Muscle layer of duodenum (tissue), 2 donors: ENCODE data around the gene ICAM5.

Source experiments
- H3K27ac ChIP-seq: one replicate; pipeline ENCODE4 v1.7.0; 2013; ENCODE audit warnings: mild to moderate bottlenecking, low read length
- H3K27me3 ChIP-seq: one replicate; pipeline ENCODE4 v1.7.0; 2013; ENCODE audit warnings: low read depth, mild to moderate bottlenecking, control low read depth, low read length
- H3K36me3 ChIP-seq, 2 donors: one replicate each; pipeline ENCODE4 v1.7.0; 2013; ENCODE audit warnings: low read length in 2 of 2, control low read depth in 1 of 2, mild to moderate bottlenecking in 1 of 2; ENCODE audit not compliant: insufficient read depth in 2 of 2, control insufficient read depth in 1 of 2
- H3K4me1 ChIP-seq, 2 donors: one replicate each; pipeline ENCODE4 v1.7.0; 2013; ENCODE audit warnings: low read length in 2 of 2, mild to moderate bottlenecking in 2 of 2, control low read depth in 1 of 2, moderate library complexity in 1 of 2; ENCODE audit not compliant: insufficient read depth in 2 of 2, control insufficient read depth in 1 of 2
- H3K4me3 ChIP-seq, 2 donors: one replicate each; pipeline ENCODE4 v1.7.0; 2013; ENCODE audit warnings: low read length in 2 of 2, low read depth in 1 of 2, mild to moderate bottlenecking in 1 of 2
- H3K9me3 ChIP-seq, 2 donors: one replicate each; pipeline ENCODE4 v1.7.0; 2013; ENCODE audit warnings: low read length in 2 of 2, control low read depth in 1 of 2, mild to moderate bottlenecking in 1 of 2; ENCODE audit not compliant: control insufficient read depth in 1 of 2
- donor health status: healthy.

ICAM5 gene

GRCh38 chr19:10294368-10294697, 4.6 kb downstream of the ICAM5 start:
- no peaks in the 10 kb centered on the region for H3K36me3 ChIP-seq
- peaks cover 5 to 55% of the 10 kb centered on the region in 2 donors for H3K4me1 ChIP-seq
- H3K27me3 ChIP-seq = peaks cover 66% of the 10 kb centered on the region
- no peak overlapping the region for H3K4me3 ChIP-seq
- H3K9me3 ChIP-seq = no peaks in the 10 kb centered on the region
- no peak overlapping the region for H3K27ac ChIP-seq

GRCh38 chr19:10295305-10295846, 5.6 kb downstream of the ICAM5 start:
- Histone ChIP-seq H3K9me3 (no peaks in the 10 kb centered on the region), H3K27me3 (peaks cover 58% of the 10 kb centered on the region), H3K27ac (no peak overlapping the region), H3K36me3 (no peaks in the 10 kb centered on the region), H3K4me1 (peaks cover under 1 to 44% of the 10 kb centered on the region in 2 donors), H3K4me3 (peak overlapping the region; percentile 46 to 57)

GRCh38 chr19:10295847-10296591, 6.3 kb downstream of the ICAM5 start:
- H3K4me3 ChIP-seq = peak overlapping the region; percentile 46 to 57
- no peaks in the 10 kb centered on the region for H3K36me3 ChIP-seq
- H3K9me3 ChIP-seq = no peaks in the 10 kb centered on the region
- peaks cover 0 to 38% of the 10 kb centered on the region in 2 donors for H3K4me1 ChIP-seq
- no peak overlapping the region for H3K27ac ChIP-seq
- H3K27me3 ChIP-seq = peaks cover 52% of the 10 kb centered on the region

DNA sequence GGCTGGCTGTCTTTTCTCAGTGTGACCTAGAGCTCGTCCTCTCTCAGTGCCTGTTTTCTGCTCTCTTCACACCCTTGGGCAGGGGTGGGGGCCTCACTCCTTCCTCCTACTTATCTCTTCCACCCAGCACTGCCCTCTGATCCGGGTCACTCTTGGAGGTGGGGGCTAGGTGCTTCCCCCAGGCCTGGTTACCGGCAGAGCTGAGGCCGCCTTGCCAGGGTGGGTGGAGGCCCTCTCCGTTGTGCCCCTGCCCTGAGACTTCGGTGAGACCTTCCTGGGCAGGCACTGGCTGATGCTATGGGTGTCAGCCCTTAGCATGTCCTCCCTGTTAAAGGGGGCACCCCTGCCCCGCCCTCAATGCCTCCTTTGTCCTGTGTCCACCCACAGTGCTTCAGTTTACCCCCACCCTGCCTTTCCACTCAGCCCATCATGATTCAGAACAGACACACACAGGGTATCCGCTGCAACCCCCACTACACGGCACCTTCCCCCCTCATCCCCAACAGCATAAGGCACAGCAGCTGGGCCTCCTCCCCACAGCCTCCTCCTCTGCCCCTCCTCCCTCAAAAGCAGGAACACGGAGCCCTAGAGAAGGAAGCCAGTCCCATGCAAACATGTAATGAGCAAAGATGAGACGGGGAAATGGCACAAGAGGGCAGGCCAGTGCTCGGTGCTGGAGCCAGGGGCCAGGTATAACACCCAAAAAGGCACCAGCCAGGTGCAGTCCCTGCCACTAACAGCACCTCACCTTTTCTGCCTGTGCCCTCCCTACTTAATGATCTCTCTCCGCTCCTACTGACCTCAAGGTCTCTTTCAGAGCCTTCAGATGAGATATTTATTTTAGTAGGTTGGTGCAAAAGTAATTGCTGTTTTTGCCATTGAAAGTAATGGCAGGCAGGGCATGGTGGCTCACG, 10.1 kb downstream of the ICAM5 start:
- H3K4me1 ChIP-seq = peaks cover 0 to 15% of the 10 kb centered on the region in 2 donors
- no peak overlapping the region for H3K27ac ChIP-seq
- H3K27me3 ChIP-seq = peaks cover 15% of the 10 kb centered on the region
- no peaks in the 10 kb centered on the region for H3K9me3 ChIP-seq
- H3K36me3 ChIP-seq = peaks cover 0 to under 1% of the 10 kb centered on the region in 2 donors
- H3K4me3 ChIP-seq = no peak overlapping the region

DNA sequence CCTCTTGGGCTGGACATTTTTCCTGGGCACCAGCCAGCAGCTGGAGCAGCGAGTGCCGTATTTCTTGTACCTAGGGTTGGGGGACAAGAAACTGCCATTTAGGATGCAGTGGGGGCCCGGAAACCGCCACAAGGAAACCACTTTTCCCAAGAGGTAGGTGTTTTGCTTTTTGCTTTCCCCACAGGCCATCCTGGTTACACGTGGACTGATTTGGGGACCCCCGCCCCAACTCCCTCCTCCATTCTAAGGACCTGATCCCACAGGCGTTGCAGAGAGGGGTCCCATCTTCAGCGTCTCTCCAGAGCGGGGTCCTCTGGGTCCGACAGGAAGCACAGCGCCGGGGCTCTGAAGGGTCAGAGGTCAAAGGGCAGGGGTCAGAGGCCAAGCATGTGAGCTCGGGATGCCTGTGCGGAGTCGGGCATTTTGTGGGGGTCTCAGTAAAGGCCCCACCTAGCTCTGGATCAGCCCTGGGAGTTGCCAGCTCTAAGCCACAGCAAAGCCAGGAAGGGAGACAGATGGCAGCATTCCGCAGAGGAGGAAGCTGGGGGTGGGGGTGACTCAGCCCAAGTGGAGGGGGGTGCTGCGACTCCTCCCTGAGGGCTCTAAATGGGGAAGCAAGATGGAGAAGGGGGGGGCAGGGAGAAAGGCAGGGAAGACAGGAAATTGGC, 15.5 kb downstream of the ICAM5 start:
- Histone ChIP-seq H3K27ac (no peak overlapping the region), H3K9me3 (no peaks in the 10 kb centered on the region), H3K4me3 (no peak overlapping the region), H3K4me1 (no peaks in the 10 kb centered on the region), H3K36me3 (peaks cover 0 to 13% of the 10 kb centered on the region in 2 donors), H3K27me3 (no peaks in the 10 kb centered on the region)

- Histone ChIP-seq H3K27ac (no peak overlapping the region), H3K27me3 (no peaks in the 10 kb centered on the region), H3K36me3 (peaks cover 0 to 19% of the 10 kb centered on the region in 2 donors), H3K4me3 (no peak overlapping the region), H3K9me3 (no peaks in the 10 kb centered on the region), H3K4me1 (no peaks in the 10 kb centered on the region)
Observed at GRCh38 chr19:10306327-10306726, 16.6 kb downstream of the ICAM5 start.

GRCh38 chr19:10309423-10309822, 19.7 kb downstream of the ICAM5 start, which contains the start of gene ZGLP1:
Gene ZGLP1, minus strand, starts transcription at chr19:10309815.
- H3K27me3 ChIP-seq = no peaks in the 10 kb centered on the region
- peaks cover 0 to 2% of the 10 kb centered on the region in 2 donors for H3K4me1 ChIP-seq
- H3K36me3 ChIP-seq = peaks cover 0 to 19% of the 10 kb centered on the region in 2 donors
- H3K27ac ChIP-seq = no peak within 1 kb of the TSS
- no peak within 1 kb of the TSS for H3K4me3 ChIP-seq
- H3K9me3 ChIP-seq = no peaks in the 10 kb centered on the region

DNA sequence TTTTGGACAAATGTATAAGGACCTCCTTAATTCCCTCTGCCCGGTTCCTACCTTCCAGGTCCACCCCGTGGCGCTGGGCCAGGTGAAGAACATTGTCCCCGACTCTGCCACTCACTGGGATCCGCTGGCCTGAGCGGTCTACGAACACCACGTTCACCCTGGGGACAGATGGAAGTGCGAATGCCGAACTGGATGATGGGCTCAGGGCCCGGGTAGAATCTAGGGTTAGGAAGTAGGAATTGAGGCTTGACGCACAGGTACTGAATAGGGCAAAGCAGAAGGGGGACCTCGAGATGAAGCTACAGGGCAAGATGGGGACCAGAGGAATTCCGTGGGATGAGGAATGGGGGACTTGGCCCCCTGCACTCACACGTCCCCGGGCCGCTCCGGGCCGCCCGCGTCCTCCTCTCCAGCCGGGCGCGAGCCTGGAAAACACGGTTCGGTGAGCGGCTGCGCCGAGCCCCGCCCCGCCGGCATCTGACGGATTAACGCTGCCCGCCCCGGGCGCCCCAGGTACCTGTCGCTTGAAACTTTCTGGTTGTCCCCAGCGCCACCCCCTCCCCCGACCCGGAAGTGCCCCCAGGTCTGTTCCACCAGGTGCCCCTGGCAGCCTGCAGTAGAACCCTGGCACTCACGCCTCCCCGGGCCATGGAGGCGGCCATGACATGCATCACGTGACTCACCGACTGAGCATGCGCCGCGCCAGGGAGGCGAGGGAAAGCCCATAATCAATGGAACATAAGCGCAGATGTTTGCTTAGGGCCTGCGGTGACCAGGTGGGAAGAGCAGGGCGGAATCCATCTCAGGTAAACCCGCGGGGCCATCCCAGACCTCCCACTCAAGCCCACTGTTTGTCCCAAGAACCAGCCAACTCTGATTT, 25.8 kb downstream of the ICAM5 start, which contains the start of gene FDX2:
FDX2 (minus strand) TSS at position 681 of the 880 bp plus-strand sequence; CDS start at position 662, 19 bp downstream.
- Histone ChIP-seq H3K4me1 (peaks cover 0 to 15% of the 10 kb centered on the region in 2 donors), H3K27ac (no peak within 1 kb of the TSS), H3K36me3 (peaks cover 9 to 44% of the 10 kb centered on the region in 2 donors), H3K27me3 (no peaks in the 10 kb centered on the region), H3K9me3 (no peaks in the 10 kb centered on the region), H3K4me3 (peak within 1 kb of the TSS; percentile 83 to 95)

GRCh38 chr19:10316229-10317044, 26.7 kb downstream of the ICAM5 start:
- Histone ChIP-seq H3K27ac (no peak overlapping the region), H3K4me3 (peak overlapping the region; percentile 83 to 95)

More at GRCh38 chr19:10316229-10317044, 26.7 kb downstream of the ICAM5 start:
- Histone ChIP-seq H3K9me3 (no peaks in the 10 kb centered on the region), H3K36me3 (peaks cover 9 to 47% of the 10 kb centered on the region in 2 donors), H3K4me1 (peaks cover 0 to 15% of the 10 kb centered on the region in 2 donors), H3K27me3 (no peaks in the 10 kb centered on the region)
